ENCODE data around the gene NRG2.

Gene NRG2

DNA sequence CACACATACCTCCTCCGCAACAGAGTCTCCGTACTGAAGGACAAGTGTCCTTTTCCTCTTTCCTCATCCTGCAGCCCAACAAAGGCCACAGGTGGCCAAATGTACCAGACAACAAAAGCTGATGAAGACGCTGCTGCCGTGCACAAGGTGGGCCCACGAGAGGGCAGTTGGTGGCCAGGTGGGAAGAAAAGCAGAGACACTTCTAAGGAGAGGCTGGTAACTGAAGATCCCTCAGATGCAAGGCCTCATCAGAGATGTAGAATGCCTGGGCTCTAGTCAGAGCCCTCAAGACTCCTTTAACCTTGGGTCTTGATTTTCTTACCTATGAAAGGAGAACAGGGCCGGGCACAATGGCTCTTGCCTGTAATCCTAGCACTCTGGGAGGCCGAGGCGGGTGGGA lies 75.7 kb downstream of the NRG2 start:
- no peak for DNase-seq (ENCODE audit: low spot score)

DNA sequence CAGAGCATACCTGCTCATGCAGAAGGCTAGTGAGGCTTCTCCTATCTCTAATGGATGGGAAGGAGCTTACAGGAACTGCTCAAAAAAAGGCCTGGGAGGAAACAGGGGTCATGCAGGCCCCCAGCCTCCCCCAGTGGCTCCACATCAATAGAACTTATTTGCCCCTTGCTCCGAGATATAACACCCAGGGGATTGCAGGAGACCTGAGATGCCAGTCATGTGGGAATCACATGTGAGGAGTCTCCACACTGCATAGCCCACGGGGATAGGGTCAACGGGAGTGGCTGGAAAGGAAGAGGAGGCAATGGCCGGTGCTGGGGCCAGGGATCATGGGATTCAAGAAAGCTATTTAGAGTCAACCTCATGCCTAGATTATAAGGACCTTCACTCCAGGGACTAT lies 76.2 kb downstream of the NRG2 start:
- no peak for DNase-seq (ENCODE audit: low spot score)

DNA sequence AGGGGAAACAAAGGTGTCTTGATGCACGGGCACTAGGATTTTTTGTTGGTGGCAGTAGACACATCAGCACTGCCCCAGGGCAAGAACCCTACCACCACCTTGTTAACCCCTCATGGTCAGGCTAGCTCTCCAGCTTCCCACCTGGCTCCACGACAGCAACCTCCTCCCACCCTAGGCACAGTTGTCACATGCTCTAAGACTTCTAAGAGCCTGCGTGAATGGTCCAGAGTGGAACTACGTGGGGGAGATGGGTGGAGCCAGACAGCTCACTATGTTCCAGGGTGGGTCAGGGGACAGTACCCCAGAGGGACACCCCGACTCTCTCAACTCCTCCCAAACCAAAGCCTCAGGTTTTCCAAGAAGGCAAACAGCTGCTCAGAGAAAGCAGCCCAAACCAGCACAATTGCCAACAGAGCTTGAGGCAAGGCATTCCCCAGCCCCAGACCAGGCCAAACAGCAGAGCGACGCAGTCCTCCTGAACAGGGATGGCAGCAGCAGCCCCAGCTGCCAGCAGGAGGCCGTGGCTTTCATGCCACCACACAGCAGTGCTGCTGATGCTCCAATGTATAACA lies 78.0 kb downstream of the NRG2 start:
- no peak for DNase-seq (ENCODE audit: low spot score)

DNA sequence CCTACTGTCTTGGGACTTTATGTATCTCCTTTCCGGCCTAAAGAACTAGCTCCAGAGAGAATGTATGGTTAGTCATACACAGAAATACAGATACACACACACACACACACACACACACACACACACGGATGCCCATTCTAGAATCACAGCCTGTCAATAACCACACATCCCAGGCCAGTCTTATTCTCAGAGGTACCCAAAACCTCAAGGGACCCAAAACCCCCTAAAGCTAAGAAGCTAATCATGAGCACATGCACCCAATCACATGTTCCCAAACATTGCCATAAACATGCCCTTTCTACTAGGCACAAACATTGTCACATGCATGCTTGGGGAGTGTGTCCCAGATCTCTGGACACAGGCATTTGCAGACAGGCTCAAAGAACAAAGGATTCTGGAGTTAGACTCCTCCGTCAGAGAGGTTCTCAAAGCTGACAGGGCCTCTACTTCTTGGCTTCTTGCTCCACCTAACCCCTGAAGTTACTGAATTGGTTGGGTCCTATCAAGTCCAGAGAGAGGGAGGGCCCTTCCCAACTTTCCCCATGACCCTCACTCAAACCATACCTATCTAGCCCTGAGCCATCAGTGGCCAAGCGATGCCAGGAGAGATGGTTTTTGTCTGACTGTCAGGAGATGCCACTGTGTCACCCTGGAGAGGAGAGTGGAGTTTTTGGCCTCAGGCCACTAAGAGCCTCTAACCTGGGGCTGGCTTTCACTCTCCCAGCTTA lies 78.7 kb downstream of the NRG2 start:
- DNase-seq (ENCODE audit: low spot score), result no peak

DNA sequence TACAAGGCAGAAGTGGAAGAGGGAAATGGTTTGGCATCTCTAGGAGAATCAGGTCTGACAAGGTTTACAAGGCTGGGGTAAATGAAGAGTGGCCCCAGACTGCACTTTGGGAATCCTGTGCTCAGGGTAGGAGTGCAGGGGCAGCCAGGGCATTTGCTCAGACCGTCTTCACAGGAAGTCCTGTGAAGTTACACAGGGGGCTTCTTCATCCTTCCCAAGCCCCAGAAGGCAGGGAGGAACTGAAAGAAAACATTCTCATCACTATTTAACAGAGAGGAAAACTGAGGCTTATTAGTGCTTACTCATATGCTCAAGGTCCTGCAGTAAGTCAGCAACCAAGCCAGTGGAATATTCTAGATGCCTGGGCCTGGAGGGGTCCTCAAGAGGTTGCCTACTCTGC lies 80.7 kb downstream of the NRG2 start:
- DNase-seq (ENCODE audit: low spot score), result no peak

DNA sequence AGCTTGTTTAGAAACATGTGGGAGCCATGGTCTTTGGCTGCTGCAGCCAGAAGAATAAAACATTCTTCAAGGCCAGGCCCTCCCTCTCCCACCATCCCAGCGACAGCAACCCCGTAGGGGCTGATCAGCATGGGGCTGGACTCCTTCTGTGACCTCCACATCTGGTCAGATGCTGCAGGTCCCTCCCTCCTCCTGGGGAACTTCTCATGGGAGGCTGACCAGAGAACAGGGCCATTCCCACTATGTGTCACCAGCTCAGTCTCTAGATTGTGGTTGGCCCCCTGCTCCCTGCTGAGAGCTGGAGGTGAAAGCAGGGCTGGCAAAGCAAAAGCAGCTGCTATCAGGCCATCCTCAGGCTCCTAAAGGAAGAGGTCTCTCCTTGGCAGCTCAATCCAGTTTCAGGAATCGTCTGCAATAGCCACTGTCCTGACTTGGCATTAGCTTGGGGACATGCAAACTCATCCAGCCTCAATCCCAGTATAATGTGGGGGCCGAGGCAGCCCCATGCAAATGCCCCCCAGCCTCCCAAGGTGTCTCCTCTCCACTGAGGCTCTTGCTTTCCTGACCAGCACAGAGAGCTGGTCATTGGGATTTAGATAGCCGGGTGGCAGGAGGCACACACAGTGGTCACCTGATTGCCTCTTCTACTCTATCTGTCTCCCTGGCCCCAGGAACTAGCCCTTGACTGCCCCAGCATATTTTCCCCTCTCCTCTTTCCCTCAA lies 81.5 kb downstream of the NRG2 start:
- DNase-seq (ENCODE audit: low spot score), result no peak

DNA sequence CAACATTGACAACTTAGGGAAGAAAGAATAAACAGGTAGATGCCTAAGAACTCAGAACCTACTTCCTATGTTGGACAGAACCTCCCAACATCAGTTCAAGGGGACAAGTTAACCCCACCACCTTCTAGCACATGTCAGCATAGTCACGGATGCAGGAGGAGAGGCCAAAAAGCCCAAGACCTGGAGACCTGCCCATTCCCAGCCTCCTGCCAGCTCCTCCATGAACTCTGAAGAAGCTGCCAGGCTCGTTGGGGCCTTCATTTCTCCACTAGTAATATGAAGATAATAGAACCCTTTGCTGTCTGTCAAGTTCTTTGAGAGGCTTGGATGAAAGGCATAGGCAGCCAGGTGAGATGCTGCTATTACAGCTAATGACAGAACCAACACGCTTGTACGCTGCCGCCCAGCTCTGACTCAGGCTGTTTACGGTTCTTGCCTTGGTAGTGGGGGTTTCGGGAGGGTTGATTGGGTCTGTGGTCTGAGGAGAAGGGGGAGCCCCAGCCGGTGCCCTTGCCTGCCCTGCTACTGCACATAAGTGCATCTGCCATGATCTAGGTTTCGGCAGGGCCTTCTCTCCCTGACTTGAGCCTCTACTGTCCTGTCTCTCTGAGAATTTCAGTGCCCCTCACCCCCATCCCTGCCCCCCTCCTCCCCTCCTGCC lies 82.2 kb downstream of the NRG2 start:
- no peak for DNase-seq (ENCODE audit: low spot score)

DNA sequence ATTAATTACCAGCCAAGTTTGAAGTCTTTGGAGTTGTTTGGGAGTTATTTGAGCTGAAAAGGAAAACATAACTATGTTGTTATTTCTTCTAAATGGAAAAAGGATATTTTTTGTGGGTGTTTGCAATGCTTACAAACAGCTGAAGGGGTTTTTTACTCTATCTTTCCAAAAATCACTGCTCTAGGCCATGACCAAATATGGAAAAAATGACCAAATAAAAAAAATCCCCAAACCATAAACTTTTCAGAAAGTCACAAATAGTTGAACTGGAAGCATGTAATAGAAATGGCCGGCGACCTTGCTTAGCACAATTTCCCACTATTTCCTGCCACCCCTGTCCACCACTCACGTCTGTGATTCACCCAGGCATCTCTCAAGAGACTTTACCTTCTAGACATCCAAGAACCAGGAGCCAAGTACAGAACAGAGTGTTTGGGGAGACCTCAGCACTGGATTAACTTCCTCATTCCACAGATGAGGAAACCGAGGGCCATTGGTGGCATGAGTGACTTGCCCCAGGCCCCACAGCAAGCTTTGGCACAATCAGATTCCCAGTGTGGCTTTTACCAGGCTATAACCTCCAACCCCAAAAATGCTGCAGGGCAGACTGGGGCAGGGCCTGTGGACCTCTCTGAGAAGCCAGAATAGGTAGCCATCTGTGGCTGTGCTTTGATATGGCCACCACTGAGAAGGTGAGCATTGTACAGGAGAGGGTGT lies 84.5 kb downstream of the NRG2 start:
- no peak for DNase-seq (ENCODE audit: low spot score)

DNA sequence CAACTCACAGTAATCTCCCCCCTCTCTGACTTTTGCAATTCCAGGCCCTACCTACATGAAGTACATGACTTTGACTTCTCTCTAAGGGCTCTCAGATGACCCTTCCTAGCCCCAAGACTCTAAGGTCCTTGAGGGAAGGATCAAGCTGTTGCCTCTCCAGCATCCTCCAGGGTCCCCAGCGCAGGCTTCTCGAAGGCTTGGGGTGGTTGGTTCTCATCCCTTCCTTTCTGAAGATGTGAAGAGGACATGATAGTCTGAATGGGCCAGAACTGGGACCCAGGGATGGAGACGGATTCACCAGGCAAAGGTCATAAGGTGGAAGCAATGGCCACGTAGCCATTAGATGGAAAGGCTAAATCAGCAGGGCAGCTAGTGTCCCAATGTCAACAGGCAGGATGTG lies 86.8 kb downstream of the NRG2 start:
- DNase-seq (ENCODE audit: low spot score), result no peak

DNA sequence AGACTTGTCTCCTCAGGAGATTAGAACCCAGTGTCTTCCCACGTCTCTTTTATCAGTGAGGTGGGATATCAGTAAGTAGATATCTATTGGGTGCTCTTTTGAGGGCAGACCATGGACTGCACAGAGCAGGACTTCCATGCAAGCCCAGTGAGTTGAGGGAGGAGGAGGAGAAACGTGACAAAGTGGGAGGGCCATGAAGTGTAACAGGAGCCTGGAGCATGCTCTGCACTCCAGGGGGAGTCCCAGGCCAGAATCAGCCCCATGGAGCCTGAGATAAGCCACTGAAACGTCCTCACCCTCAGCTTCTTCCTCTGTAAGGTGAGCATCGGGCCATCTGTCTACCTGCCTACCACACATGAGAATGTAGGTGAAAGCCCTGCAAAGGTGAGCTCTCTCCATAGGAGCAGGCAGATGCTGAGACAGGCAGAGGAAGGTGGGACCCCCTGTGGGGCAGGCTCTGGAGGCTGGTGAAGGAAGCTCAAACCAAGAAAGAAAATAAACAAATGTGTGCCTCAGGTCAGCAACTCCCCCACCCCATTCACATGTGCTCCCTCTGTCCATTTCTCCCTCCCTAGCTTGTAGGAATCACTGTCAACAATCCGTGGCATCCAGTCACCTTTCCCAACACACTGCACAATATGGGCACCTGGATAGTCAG lies 87.4 kb downstream of the NRG2 start:
- DNase-seq (ENCODE audit: low spot score), result peak; percentile 36

DNA sequence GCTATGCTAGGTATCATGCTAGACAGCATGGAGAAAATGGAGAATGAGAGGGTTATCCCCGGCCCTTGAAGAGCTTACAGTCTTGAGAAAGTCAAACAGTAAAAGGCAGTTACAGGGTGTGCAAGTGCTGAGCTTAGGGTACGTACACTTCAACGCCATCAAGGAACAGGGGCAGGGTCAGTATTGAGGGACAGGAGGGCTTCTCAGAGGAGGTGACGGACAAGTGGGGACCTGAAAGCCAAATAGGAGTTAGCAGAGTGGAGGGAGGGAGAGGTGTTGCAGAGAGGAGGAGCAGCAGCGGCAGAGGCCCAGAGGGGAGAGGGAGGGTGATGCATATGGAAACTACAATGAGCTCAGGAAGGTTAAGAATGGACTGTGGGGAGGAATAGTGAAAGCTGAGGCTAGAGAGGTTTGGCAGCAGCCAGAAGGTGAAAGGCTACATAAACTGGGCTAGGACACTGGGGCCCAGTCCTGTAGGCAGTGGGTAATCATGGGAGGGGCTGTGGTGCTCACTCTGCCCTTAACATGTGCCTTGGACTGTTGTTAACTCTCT lies 88.0 kb downstream of the NRG2 start:
- DNase-seq (ENCODE audit: low spot score), result no peak

DNA sequence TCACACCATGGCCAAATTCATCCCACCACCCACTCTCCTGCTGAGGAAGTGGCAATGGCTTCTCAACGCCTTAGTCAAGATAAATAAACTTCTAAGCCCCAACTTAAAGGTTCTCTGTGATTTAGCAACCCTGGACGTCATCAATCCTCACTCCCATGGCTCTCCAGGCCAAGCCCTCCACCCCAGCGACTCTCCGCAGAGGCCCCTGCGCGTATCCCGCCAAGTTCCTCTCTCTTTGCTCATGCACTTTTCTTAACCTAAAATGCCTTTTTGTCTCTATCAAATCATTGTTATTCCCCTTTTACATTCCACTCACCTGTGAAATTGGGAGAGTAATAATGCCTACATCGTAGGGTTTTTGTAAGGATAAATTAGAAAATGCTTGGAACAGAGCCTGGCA lies 88.6 kb downstream of the NRG2 start:
- DNase-seq (ENCODE audit: low spot score), result no peak

DNA sequence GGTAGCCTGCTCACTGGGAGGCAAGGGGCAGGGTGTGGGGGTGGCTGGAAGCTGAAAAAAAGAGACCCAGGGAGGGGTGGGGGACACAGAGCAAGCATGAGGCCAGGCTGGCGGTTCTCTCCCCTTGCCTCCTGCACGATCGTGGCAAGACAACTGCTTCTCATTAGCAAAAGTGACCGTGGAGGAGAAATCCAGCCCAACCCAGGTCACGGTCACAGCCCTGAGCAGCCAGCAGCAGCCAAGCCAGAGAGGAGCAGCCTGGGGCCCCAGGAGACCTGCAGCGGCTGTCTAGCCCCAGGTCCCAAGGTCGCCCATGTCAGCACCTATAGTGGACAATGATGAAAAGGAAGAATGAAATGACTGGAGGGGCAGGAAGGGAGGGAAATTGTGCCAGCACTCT lies 89.1 kb downstream of the NRG2 start:
- no peak for DNase-seq (ENCODE audit: low spot score)

DNA sequence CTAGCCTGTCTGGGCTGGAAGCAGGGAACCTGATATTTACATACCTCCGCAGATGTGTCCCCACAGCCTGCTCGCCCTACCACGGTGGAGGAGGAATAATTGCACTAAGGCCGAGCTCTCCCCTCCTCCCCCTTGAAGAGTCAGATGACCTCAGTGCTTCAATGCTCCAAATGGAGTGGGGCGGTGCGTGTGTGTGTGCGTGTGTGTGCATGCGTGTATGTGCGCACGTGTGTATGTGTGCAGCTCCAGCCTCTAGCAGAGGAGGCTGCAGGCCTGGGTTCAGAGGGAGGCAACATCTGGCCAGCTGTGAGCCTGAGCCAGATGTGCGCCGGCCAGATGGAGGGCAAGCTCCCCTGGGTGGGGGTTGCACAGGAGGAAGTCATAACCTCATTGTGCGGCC lies 90.5 kb downstream of the NRG2 start:
- DNase-seq (ENCODE audit: low spot score), result no peak

DNA sequence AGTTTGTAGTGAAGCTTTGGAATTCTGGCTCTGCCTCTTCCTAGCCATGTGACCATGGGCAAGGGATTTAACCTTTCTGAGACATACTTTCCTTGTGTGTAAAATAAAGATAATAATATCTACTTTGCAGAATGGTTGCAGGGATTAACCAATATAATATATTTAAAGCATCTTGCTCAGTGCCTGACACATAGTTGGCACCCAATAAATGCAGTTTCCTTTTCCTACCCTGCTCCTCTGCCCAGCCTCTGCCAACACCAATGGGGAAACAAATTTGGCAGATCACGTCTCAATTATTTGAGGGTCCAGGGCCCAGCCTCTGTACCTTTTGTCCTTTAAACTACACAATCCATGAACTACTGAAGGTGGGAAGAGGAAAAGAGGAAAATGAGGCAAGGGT lies 91.1 kb downstream of the NRG2 start:
- DNase-seq (ENCODE audit: low spot score), result no peak

DNA sequence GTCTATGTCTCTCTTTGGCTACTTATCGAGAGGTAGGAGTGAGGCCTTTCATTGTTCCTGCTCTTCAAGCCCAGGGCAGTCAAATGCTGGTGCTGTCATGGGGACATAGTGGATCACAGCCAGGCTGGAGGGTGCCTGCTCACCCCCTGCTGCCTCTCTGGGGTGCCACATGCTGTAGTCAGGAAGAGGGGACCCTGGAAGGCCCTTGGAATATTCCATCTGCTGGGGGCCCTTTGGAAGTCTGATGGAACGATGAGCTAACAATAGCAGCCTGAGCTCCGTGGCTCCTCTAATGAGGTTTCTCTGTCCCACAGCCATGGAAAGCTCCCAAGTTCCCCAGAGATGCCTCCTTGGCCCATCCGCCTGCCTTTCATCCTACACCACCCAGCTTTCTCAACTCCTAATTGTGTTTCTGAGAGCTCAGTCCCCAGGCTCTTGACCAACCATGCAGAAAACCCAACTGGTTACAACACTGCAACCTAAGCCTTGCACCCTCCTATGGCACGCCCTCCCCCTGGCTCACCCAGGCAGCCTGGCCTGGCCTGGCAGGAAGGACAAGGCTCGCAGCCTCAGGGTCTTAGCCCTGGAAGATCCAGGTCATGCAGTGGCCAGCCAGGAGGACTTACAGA lies 91.7 kb downstream of the NRG2 start:
- no peak for DNase-seq (ENCODE audit: low spot score)

DNA sequence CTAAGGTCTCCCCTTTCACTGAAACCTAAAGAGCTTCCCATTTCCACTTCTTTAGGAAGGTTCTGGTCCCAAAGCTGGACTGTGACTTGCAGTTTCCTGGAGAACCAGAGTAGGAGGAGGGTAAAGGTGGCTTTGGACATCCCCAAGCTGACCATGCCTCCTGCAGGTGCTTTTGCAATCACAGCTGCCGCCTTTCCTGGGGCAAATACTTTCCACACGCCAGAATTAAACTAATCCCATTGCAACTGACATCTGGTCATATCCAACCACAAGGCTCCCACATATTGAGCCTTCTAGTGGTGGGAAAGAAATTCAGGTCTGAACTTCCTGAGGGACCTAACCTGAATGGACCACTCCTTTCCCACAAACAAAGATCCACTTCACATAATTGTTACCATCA lies 92.7 kb downstream of the NRG2 start:
- DNase-seq (ENCODE audit: low spot score), result peak; percentile 44

DNA sequence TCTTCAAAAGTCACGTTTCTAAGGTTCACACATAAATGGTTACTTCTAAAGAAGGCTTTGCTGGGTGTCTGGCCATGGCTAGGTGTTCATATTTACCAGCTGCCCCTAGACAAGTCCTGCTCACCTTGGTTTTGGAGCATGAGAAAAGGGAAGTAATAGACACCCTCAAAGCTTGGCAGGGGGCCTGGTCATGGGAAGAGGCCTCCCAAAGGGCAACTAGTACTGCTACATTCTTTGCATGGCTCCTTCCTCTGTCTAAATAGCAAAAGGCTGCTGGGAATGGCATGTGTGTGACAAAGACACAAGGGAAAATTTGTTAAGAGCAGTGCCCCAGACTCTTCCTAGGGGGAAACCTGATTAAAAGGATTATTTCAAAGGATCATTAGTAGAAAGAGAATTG lies 93.4 kb downstream of the NRG2 start:
- no peak for DNase-seq (ENCODE audit: low spot score)

DNA sequence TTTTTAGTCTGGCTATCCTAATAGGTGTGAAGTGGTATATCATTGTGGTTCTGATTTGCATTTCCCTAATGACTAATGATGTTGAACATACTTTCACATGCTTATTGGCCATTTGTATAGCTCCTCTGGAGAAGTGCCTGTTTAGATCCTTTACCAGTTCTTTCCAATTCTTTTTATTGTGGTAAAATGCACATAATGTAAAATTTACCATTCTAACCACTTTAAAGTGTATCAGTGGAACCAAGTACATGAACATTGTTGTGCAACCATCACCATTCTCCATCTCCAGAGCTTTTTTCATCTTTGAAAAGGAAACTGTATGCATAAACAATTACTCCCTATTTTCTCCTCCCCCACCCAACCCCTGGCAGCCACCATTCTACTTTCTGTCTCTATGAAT lies 95.4 kb downstream of the NRG2 start:
- no peak for DNase-seq (ENCODE audit: low spot score)

DNA sequence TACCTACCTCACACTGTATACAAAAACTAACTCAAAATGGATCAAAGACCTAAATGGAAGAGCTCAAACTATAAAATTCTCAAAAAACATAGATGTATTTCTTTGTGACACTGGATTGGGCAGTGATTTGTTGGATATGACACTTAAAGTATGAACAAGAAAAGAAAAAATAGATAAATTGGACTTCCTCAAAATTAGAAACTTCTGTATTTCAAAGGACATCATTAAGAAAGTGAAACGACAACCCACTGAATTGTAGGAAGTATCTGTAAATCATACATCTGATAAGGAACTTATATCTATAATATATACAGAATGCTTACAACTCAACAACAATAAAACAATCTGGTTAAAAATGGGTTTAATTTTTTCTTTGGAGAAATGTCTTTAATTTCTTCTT lies 96.7 kb downstream of the NRG2 start:
- DNase-seq (ENCODE audit: low spot score), result no peak

DNA sequence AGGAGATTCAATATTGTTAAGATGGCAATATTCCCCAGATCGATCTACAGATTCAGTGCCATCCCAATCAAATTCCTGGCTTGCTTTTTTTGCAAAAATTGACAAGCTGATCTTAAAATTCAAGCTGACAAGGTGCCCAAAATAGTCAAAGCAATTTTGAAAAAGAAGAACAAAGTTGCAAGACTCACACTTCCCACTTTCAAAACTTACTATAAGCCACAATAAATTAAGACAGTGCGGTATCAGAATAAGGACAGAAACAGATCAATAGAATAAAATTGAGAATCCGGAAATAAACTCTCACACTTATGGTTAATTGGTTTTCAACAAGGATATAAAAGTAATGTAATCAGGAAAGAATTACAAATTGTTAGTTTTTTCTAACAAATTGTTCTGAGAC lies 97.1 kb downstream of the NRG2 start:
- no peak for DNase-seq (ENCODE audit: low spot score)
